ENCODE results near the gene SIGMAR1. TPM values are rescaled to one million over a fixed set of nuclear protein-coding genes. Genes with fewer than 3 reads are reported as not detected.

Gene SIGMAR1
- total and polyA plus RNA-seq, 2 of the 8 experiments (the other 6 are each of a cell fraction or from before 2014, with no cell fraction given) = 84.2 to 134 TPM

DNA sequence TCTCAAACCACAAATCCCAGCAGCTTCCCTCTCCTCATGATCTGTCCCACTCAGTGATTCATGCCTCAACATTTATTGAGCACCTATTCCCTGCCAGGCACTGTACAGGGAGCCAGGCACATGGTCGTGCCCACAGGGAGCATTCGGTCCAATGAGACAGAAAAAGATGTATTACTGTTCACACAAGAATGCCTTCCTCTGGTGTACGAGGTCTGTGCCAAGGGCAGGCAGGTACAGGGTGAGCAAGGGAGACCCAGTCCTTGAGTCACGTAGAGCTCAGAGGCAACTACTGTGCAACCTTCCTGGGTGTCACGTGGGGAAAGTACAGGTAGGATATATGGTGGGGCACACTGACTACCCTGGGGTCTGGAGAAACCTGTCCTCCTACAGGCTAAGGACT lies 52.6 kb downstream of the SIGMAR1 start:
- Histone ChIP-seq H3K79me1 (ENCODE audit: low read depth, low read length) (no peaks in the 10 kb centered on the region), H4K5ac (ENCODE audit: insufficient read length, low read depth, low read length) (no peak overlapping the region), H3K9me3 (ENCODE audit: insufficient read depth in 2 of 2, low read depth in 1 of 2, low read length in 1 of 2) (peaks cover 0 to 4% of the 10 kb centered on the region in 2 experiments; a peak in 1 of 4 replicates), H3K4me3 (ENCODE audit: extremely low read depth in 1 of 4, insufficient read depth in 2 of 4, low read depth in 3 of 4, low read length in 4 of 4) (no peak overlapping the region), H2BK15ac (ENCODE audit: low read length) (peak overlapping the region; percentile 34), H3K4ac (replicated peaks; ENCODE audit: insufficient read length, low read depth, low read length) (no peak overlapping the region), H3K4me2 (ENCODE audit: insufficient read depth in 1 of 2, low read depth in 2 of 2, low read length in 2 of 2) (peak overlapping the region in 1 of 2 experiments; percentile 57; a peak in 1 of 4 replicates), H2AK5ac (ENCODE audit: low read depth, low read length) (0 out of 2 replicates have a peak overlapping the region, but pooled peaks have one; percentile 7), H3K36me3 (ENCODE audit: control insufficient read depth in 2 of 4, insufficient read depth in 4 of 4, low read length in 3 of 4) (peaks cover 0 to 7% (median 0%) of the 10 kb centered on the region in 4 experiments; a peak in 1 of 8 replicates), H3K4me1 (replicated peaks in 1 of 4; ENCODE audit: control insufficient read depth in 3 of 4, insufficient read depth in 4 of 4, low read length in 3 of 4) (peaks cover 7 to 30% (median 19%) of the 10 kb centered on the region in 4 experiments), H3K27ac (ENCODE audit: low read depth, low read length) (no peak overlapping the region), H3K56ac (replicated peaks; ENCODE audit: insufficient read length, low read depth, low read length) (no peak overlapping the region), H2BK12ac (ENCODE audit: low read depth, low read length) (peak overlapping the region; percentile 32; the same call in 1 of the 2 replicates), H4K91ac (replicated peaks; ENCODE audit: insufficient read length, low read length) (peak overlapping the region; percentile 7), H3K27me3 (replicated peaks in 1 of 4; ENCODE audit: control insufficient read depth in 3 of 4, extremely low read depth in 1 of 4, insufficient read depth in 3 of 4, low read length in 3 of 4) (peaks cover 48 to 96% (median 88%) of the 10 kb centered on the region in 4 experiments), H3K9ac (replicated peaks in 1 of 4; ENCODE audit: extremely low read depth in 1 of 4, low read depth in 3 of 4, low read length in 3 of 4) (no peak overlapping the region), H3K23ac (ENCODE audit: insufficient read length) (no peak overlapping the region), H4K8ac (ENCODE audit: extremely low read depth, insufficient read depth, low read length) (no peak overlapping the region), H2BK120ac (replicated peaks; ENCODE audit: low read depth, low read length) (no peak overlapping the region), H3K23me2 (ENCODE audit: low read depth, low read length) (peaks cover 6% of the 10 kb centered on the region), H3K79me2 (ENCODE audit: control insufficient read depth in 1 of 2, insufficient read depth in 2 of 2, low read length in 2 of 2) (no peaks in the 10 kb centered on the region), H3K18ac (ENCODE audit: extremely low read depth, low read length) (peak overlapping the region; percentile 51; the same call in 1 of the 2 replicates), H3K14ac (ENCODE audit: insufficient read length) (no peak overlapping the region), H2AFZ (ENCODE audit: low read length) (no peak overlapping the region), H4K20me1 (replicated peaks in 1 of 2; ENCODE audit: control insufficient read depth in 1 of 2, insufficient read depth in 2 of 2, low read length in 2 of 2) (peaks cover 10 to 12% of the 10 kb centered on the region in 2 experiments), H2BK20ac (ENCODE audit: low read length) (peak overlapping the region; percentile 29; the same call in 1 of the 2 replicates), H2BK5ac (ENCODE audit: low read depth, low read length) (no peak overlapping the region)
- TF ChIP-seq RNF2 (IDR thresholded peaks at IDR 0.05; ENCODE audit: borderline replicate concordance, low read depth, low read length, missing control alignments, poor library complexity, severe bottlenecking) = peak; percentile 26
- TF ChIP-seq YY1 (IDR thresholded peaks at IDR 0.05; ENCODE audit: low read depth, low read length) = no peak
- POLR2A ChIA-PET (ENCODE audit: partially characterized antibody) = interaction anchor here (1.0 to 1.4 kb wide), 2 partner anchors 21 to 22 kb away, joined by 3 to 6 read pairs; no protein-coding TSS in a partner anchor
- CTCF ChIA-PET (ENCODE audit: partially characterized antibody) = interaction anchor here (0.5 to 13.8 kb wide), 10 partner anchors 10 to 455 kb away, joined by 3 to 241 read pairs (median 5); no protein-coding TSS in a partner anchor
- DNase-seq (ENCODE audit: low read depth in 1 of 2, low spot score in 2 of 2) (no peak), FAIRE-seq (no peak)
- WGBS, 2 experiments (ENCODE audit: extremely low coverage in 1 of 2, insufficient coverage in 1 of 2, insufficient read length in 1 of 2, insufficient replicate concordance in 2 of 2, low coverage in 1 of 2, low lambda C conversion rate in 2 of 2, missing lambda C conversion rate in 1 of 2) = 72% methylated on average over 5 of the region's 5 CpGs; no CpG with 5 or more reads in 1 of the 2 experiments
